ENCODE measurements around the gene SYNE1.

SYNE1 gene

GRCh38 chr6:152598421-152598820 is 38.7 kb downstream of the SYNE1 start:
- H3K4me1 Mint-ChIP-seq: no peaks in the 10 kb centered on the region
- H3K27me3 Mint-ChIP-seq: peaks cover 9% of the 10 kb centered on the region
- no peak for DNase-seq

GRCh38 chr6:152596726-152597125 is 40.4 kb downstream of the SYNE1 start:
- ATAC-seq (no peak), DNase-seq (no peak)
- Mint-ChIP-seq H3K4me3 (no peak overlapping the region), H3K27me3 (peaks cover 6% of the 10 kb centered on the region), H3K4me1 (no peaks in the 10 kb centered on the region), H3K27ac (no peak overlapping the region), H3K9me3 (peaks cover 3% of the 10 kb centered on the region), H3K36me3 (ENCODE audit: low read depth) (no peaks in the 10 kb centered on the region)

More at GRCh38 chr6:152598421-152598820, 38.7 kb downstream of the SYNE1 start:
- peaks cover 3% of the 10 kb centered on the region for H3K9me3 Mint-ChIP-seq
- H3K27ac Mint-ChIP-seq: no peak overlapping the region
- no peaks in the 10 kb centered on the region for H3K36me3 Mint-ChIP-seq (ENCODE audit: low read depth)
- H3K4me3 Mint-ChIP-seq: no peak overlapping the region
- peak; percentile 46 for ATAC-seq

GRCh38 chr6:152595499-152595898 is 41.7 kb downstream of the SYNE1 start:
- H3K27ac Mint-ChIP-seq: no peak overlapping the region
- H3K36me3 Mint-ChIP-seq (ENCODE audit: low read depth): no peaks in the 10 kb centered on the region
- peaks cover 6% of the 10 kb centered on the region for H3K27me3 Mint-ChIP-seq
- DNase-seq: no peak
- ATAC-seq: no peak
- H3K4me1 Mint-ChIP-seq: no peaks in the 10 kb centered on the region
- H3K4me3 Mint-ChIP-seq: no peak overlapping the region
- H3K9me3 Mint-ChIP-seq: peaks cover 3% of the 10 kb centered on the region

- Mint-ChIP-seq H3K9me3 (peaks cover 3% of the 10 kb centered on the region), H3K27ac (no peak overlapping the region), H3K4me3 (no peak overlapping the region), H3K36me3 (ENCODE audit: low read depth) (no peaks in the 10 kb centered on the region), H3K27me3 (peaks cover 6% of the 10 kb centered on the region), H3K4me1 (no peaks in the 10 kb centered on the region)
- ATAC-seq: no peak
- DNase-seq: no peak
Observed at GRCh38 chr6:152594701-152595100, 42.5 kb downstream of the SYNE1 start.

GRCh38 chr6:152588456-152588855 is 48.7 kb downstream of the SYNE1 start:
- DNase-seq (no peak), ATAC-seq (no peak)
- no peaks in the 10 kb centered on the region for H3K9me3 Mint-ChIP-seq
- H3K36me3 Mint-ChIP-seq (ENCODE audit: low read depth): no peaks in the 10 kb centered on the region
- no peak overlapping the region for H3K4me3 Mint-ChIP-seq
- H3K4me1 Mint-ChIP-seq: no peaks in the 10 kb centered on the region
- no peak overlapping the region for H3K27ac Mint-ChIP-seq
- peaks cover 2% of the 10 kb centered on the region for H3K27me3 Mint-ChIP-seq

GRCh38 chr6:152587473-152587872 is 49.7 kb downstream of the SYNE1 start:
- no peak for DNase-seq
- Mint-ChIP-seq H3K27ac (no peak overlapping the region), H3K36me3 (ENCODE audit: low read depth) (no peaks in the 10 kb centered on the region), H3K4me3 (no peak overlapping the region), H3K4me1 (no peaks in the 10 kb centered on the region), H3K27me3 (peaks cover 2% of the 10 kb centered on the region), H3K9me3 (no peaks in the 10 kb centered on the region)
- ATAC-seq: no peak

- no peak for ATAC-seq
- no peak for DNase-seq
- no peaks in the 10 kb centered on the region for H3K36me3 Mint-ChIP-seq (ENCODE audit: low read depth)
- H3K9me3 Mint-ChIP-seq: no peaks in the 10 kb centered on the region
- H3K4me1 Mint-ChIP-seq: no peaks in the 10 kb centered on the region
- no peak overlapping the region for H3K4me3 Mint-ChIP-seq
- no peak overlapping the region for H3K27ac Mint-ChIP-seq
- peaks cover 2% of the 10 kb centered on the region for H3K27me3 Mint-ChIP-seq
Observed at GRCh38 chr6:152585236-152585635, 51.9 kb downstream of the SYNE1 start.

- ATAC-seq (no peak), DNase-seq (no peak)
- Mint-ChIP-seq H3K36me3 (ENCODE audit: low read depth) (no peaks in the 10 kb centered on the region), H3K4me1 (no peaks in the 10 kb centered on the region), H3K9me3 (no peaks in the 10 kb centered on the region), H3K4me3 (no peak overlapping the region), H3K27ac (no peak overlapping the region), H3K27me3 (peaks cover 2% of the 10 kb centered on the region)
Observed at GRCh38 chr6:152583888-152584287, 53.3 kb downstream of the SYNE1 start.

- no peaks in the 10 kb centered on the region for H3K9me3 Mint-ChIP-seq
- DNase-seq: no peak
- no peak overlapping the region for H3K27ac Mint-ChIP-seq
- peaks cover 2% of the 10 kb centered on the region for H3K27me3 Mint-ChIP-seq
- H3K36me3 Mint-ChIP-seq (ENCODE audit: low read depth): no peaks in the 10 kb centered on the region
- no peak for ATAC-seq
- no peaks in the 10 kb centered on the region for H3K4me1 Mint-ChIP-seq
- H3K4me3 Mint-ChIP-seq: no peak overlapping the region
Observed at GRCh38 chr6:152576525-152576924, 60.6 kb downstream of the SYNE1 start.

- Mint-ChIP-seq H3K9me3 (no peaks in the 10 kb centered on the region), H3K27ac (no peak overlapping the region), H3K36me3 (ENCODE audit: low read depth) (no peaks in the 10 kb centered on the region), H3K4me3 (no peak overlapping the region), H3K27me3 (peaks cover 2% of the 10 kb centered on the region), H3K4me1 (no peaks in the 10 kb centered on the region)
- DNase-seq: no peak
- no peak for ATAC-seq
Observed at GRCh38 chr6:152575621-152576150, 61.5 kb downstream of the SYNE1 start.

- Mint-ChIP-seq H3K4me1 (no peaks in the 10 kb centered on the region), H3K27me3 (peaks cover 2% of the 10 kb centered on the region), H3K9me3 (no peaks in the 10 kb centered on the region), H3K36me3 (ENCODE audit: low read depth) (no peaks in the 10 kb centered on the region), H3K27ac (no peak overlapping the region), H3K4me3 (no peak overlapping the region)
- DNase-seq (no peak), ATAC-seq (no peak)
Observed at GRCh38 chr6:152575161-152575560, 62.0 kb downstream of the SYNE1 start.

GRCh38 chr6:152573762-152574161 is 63.4 kb downstream of the SYNE1 start:
- Mint-ChIP-seq H3K4me3 (no peak overlapping the region), H3K9me3 (no peaks in the 10 kb centered on the region), H3K36me3 (ENCODE audit: low read depth) (no peaks in the 10 kb centered on the region), H3K27ac (no peak overlapping the region), H3K27me3 (peaks cover 2% of the 10 kb centered on the region), H3K4me1 (no peaks in the 10 kb centered on the region)
- DNase-seq (no peak), ATAC-seq (no peak)

GRCh38 chr6:152572338-152573088 is 64.6 kb downstream of the SYNE1 start:
- DNase-seq (no peak), ATAC-seq (no peak)
- Mint-ChIP-seq H3K27ac (no peak overlapping the region), H3K36me3 (ENCODE audit: low read depth) (no peaks in the 10 kb centered on the region), H3K9me3 (no peaks in the 10 kb centered on the region), H3K4me1 (no peaks in the 10 kb centered on the region), H3K27me3 (peaks cover 2% of the 10 kb centered on the region), H3K4me3 (no peak overlapping the region)

GRCh38 chr6:152571943-152572337 is 65.2 kb downstream of the SYNE1 start:
- H3K27ac Mint-ChIP-seq: no peak overlapping the region
- H3K4me1 Mint-ChIP-seq: no peaks in the 10 kb centered on the region
- ATAC-seq (no peak), DNase-seq (no peak)
- no peak overlapping the region for H3K4me3 Mint-ChIP-seq
- H3K9me3 Mint-ChIP-seq: no peaks in the 10 kb centered on the region
- peaks cover 2% of the 10 kb centered on the region for H3K27me3 Mint-ChIP-seq
- no peaks in the 10 kb centered on the region for H3K36me3 Mint-ChIP-seq (ENCODE audit: low read depth)

- no peak for DNase-seq
- no peak for ATAC-seq
- Mint-ChIP-seq H3K36me3 (ENCODE audit: low read depth) (no peaks in the 10 kb centered on the region), H3K4me3 (no peak overlapping the region), H3K9me3 (no peaks in the 10 kb centered on the region), H3K27me3 (peaks cover 2% of the 10 kb centered on the region), H3K4me1 (no peaks in the 10 kb centered on the region), H3K27ac (no peak overlapping the region)
Observed at GRCh38 chr6:152571089-152571488, 66.1 kb downstream of the SYNE1 start.
